ENCODE measurements around the gene WNT7A.

The WNT7A gene

GRCh38 chr3:13884851-13885703 is 5.2 kb upstream of the WNT7A start:
- DNase-seq (ENCODE audit: low read depth) = no peak

- DNase-seq (ENCODE audit: low read depth) = no peak
Observed at GRCh38 chr3:13883681-13884080, 3.8 kb upstream of the WNT7A start.

- no peak for DNase-seq (ENCODE audit: low read depth)
Observed at GRCh38 chr3:13882876-13883275, 3.0 kb upstream of the WNT7A start.

DNA sequence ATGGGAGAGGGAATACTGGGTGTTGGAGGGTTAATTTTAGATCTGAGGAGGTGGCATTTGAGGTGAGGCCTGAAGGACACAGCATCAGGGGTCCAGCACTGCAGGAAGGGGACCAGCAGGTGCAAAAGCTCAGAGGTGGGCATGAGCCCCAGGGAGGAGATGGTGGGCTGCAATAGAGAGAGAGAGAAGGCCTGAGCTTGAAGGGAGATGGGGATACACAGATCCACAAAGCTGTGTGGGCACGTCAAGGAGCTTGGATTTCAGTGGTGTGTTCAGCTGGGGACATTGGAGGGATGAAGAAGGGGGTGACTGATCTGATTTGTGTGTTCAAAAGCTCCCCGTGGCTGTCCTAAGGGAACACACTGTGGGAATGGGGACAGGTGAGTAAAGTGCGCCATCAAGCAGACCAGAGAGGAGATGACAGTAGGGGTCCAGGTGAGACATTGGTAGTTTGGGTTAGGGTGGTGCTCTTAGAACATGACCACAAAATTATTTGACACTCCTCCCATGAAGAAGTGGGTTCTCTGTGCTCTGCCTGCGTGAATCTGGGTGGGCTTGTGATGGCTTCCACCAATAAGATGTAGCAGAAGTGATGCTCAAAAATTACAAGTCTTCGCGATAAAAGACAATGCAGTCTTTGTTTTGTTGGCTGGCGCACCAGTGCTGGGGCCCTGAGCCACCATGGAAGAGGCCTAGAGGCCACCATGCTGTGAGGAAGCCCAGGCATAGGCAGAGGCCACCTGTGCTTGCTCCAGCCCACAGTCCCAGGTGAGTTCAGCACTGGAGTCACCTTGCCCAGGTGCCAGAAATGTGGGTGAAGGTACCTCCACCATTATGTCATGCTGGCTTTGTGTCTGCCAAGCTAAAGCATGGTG is 1.9 kb upstream of the WNT7A start:
- DNase-seq (ENCODE audit: low read depth) = no peak

DNA sequence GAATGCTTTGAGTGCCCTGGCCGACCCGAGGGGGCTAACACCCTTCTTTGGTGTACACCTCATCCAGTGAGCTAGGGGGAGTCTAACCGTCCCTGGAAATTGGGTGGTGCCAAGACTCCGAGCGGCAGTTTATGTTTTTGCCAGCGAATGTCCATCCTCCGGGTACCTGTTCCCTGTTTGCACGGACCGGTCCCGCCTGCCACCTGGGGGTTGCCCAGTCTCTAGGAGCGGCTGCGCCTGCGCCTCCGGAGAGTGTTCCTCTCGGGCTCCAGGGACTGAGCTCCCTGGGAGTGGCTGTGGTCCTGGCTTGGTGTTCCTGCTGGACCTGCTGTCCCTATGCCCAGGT is 913 bp upstream of the WNT7A start:
- no peak for DNase-seq (ENCODE audit: low read depth)

DNA sequence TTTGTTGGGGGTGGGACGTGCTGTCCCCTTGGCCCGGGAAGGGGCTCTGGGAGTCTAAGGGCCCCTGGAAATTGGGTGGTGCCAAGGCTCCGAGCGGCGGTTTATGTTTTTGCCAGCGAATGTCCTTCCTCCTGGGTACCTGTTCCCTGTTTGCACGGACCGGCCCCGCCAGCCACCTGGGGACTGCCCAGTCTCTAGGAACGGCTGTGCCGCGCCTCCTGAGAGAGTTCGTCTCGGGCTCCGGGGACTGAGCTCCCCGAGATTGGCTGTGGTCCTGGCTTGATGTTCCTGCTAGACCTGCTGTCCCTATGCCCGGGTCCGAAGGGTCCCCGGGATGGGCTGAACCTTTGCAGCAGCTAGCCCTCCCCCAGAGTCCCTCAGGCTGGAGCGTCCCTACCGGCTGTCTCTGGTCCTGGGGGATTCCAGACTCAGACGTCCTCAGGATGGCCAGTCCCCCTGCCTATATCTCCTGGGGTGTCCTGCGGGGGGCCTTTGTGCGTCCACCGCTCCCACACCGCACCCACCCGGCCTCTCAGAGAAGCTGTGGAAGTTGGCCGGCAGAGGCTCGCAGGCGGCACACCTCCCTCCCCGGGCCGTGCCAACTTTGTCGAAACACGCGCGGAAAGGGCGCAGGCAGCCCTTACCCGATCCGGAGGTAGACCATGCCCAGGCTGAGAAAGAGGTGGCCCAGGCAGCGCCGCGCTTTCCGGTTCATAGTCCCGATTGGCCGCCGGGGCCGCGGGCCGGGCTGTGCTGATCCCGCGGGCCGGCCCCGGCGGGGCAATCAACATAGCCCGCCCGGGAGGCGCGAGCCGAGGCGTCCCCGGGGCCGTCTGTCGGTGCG is 547 bp downstream of the WNT7A start:
- DNase-seq (ENCODE audit: low read depth) = no peak

DNA sequence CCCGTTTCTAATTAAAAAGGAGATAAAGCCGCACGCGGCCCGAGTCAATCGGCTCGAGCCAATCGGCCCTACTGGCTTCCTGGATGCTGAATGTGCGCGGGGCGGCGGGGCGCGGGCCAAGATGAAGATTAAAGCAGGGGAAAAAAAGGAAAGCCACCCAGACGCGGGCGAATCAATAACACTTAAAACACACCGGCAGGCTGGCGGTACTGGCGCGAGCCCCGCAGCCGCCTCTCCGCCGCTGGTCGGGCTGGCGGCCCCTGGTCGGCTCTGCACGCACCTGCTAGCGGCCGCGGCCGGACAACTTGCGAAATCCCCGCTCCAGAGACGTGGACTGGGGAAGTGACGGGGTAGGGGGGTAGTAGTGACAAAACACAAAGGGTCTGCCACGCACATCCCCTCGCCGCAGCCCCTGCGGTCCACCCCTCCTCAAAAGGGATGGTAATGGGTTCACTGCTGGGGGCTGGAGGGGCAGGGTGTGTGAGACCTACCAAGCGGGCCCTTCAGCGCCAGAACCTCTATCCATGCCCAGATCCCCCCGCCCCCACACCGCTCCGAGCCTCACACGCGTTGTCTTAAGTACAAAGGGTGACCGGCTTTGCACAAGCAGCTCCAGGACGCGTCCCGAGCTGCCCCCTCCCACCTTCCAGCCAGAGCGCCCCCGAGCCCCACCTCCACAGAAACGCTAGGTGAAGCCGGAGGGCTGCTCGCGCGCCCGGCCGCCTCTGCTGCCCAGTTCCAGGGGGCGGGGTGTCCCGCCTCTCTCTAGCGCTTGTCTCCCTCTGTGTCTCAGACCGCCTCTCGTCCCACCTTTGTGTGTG is 1.4 kb downstream of the WNT7A start:
- DNase-seq (ENCODE audit: low read depth) = no peak

DNA sequence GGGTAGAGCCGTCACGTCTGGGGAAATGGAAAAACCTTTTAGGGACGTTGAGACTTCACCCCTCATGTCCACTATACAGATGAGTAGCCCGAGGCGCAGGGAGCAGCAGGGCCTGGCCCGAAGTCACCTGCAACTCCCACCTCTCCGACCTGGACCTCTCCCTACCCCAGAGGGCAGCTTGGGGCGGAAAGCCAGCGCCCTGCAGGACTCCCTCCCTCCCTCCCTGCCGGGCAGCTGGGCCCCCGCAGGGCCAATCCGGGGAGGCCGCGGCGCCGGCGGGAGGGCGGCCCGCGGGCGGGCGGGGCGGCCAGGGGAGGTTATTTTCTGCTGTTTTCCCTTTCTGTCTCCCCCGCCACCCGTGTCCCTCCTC is 2.0 kb downstream of the WNT7A start:
- no peak for DNase-seq (ENCODE audit: low read depth)

- DNase-seq (ENCODE audit: low read depth) = no peak
Observed at GRCh38 chr3:13876451-13877100, 3.3 kb downstream of the WNT7A start.

DNA sequence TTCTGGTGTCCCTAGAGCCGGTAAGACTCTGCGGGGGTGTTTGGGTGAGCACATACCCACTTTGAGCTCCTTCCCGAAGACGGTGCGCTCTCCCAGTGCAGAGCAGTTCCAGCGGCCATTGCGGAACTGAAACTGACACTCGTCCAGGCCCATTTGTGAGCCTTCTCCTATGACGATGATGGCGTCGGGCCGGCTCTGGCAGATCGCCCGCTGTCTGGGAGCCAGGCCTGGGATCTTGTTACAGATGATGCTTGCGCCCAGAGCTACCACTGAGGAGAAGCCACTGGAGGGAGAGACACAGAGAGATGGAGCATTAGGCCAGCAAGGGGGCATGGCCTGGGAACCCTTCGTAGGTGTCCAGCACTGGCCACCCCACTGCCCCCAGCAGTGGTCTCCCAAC is 5.0 kb downstream of the WNT7A start:
- DNase-seq (ENCODE audit: low read depth) = no peak

- no peak for DNase-seq (ENCODE audit: low read depth)
Observed at GRCh38 chr3:13873818-13874217, 6.1 kb downstream of the WNT7A start.

GRCh38 chr3:13872451-13872850 is 7.4 kb downstream of the WNT7A start:
- no peak for DNase-seq (ENCODE audit: low read depth)

- DNase-seq (ENCODE audit: low read depth) = no peak
Observed at GRCh38 chr3:13871791-13872190, 8.1 kb downstream of the WNT7A start.

DNA sequence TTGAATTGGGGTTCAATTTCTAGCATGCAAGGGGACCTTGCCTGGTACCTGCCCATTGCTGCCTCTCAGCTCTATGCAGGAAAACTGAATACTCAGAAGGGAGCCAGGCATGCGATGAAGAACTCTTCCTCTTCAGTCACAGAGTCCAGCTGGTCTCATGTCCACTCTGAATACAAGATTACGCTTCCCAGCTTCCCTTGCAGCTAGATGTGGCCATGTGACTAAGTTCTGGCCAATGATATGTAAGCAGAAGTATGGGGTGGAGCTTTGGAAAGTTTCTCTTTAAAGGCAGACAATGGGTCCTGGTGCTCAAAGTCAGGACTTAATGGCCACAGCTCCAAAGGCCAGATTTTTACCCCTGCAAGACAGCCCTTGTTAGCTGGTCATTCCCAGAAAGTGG is 9.0 kb downstream of the WNT7A start:
- DNase-seq (ENCODE audit: low read depth) = no peak

DNA sequence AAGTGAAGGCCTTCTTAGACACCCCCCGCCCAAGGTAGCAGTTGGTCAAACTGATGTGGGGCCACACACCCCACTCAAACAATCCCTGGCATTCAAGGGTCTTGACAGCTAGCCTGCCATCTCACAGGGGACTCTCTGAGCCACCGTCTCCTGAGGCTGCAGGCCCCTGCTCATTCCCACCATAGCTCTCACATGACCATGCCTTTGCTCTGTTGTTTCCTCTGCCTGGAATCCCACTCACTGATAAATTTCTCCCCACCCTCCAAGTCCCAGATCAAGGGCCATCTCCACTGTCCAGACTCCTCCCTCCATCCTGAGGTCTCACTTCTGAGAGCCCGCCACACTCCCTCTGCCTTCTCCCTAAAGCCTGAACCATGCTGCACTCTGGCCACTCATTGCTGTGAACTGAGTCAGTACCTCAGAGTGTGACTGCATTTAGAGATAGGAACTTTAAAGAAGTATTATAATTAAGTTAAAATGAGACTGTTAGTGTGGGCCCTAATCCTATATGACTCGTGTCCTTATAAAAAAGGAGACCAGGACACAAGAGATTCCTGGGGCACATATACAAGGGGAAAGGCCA is 10.0 kb downstream of the WNT7A start:
- no peak for DNase-seq (ENCODE audit: low read depth)

DNA sequence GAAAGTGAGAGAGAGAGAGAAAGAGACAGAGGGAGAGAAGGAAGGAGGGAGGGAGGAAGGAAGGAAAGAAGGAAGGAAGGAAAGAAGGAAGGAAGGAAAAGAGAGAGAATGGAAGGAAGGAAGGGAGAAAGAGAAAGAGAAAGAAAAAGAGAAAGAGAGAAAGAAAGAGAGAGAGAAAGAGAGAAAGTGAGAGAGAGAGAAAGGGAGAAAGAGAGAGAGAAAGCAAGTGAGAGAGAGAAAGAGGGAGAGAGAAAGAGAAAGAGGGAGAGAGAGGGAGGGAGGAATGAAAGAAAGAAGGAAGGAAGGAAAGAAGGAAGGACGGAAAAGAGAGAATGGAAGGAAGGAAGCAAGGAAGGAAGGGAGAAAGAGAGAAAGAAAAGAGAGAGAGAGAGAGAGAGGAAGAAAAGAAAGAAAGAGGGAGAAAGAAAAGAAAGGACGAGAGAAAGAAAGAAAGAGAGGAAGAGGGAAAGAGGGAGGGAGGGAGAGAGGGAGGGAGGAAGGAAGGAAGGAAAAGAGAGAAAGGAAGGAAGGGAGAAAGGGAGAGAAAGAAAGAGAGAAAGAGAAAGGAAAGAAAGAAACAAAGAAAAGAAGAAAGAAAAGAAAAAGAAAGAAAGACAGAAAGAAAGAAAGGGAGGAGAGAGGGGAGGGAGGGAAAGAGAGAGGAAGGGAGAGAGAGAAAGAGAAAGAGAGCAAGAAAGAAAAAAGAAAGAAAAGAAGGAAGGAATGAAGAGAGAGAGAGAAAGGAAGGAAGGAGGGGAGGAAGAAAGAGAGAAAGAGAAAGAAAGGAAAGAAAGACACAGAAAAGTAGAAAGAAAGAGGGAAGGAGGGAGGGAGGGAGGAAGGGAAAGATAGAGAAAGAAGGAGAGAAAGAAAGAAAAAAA is 10.8 kb downstream of the WNT7A start:
- DNase-seq (ENCODE audit: low read depth) = no peak

- no peak for DNase-seq (ENCODE audit: low read depth)
Observed at GRCh38 chr3:13867732-13868131, 12.1 kb downstream of the WNT7A start.

DNA sequence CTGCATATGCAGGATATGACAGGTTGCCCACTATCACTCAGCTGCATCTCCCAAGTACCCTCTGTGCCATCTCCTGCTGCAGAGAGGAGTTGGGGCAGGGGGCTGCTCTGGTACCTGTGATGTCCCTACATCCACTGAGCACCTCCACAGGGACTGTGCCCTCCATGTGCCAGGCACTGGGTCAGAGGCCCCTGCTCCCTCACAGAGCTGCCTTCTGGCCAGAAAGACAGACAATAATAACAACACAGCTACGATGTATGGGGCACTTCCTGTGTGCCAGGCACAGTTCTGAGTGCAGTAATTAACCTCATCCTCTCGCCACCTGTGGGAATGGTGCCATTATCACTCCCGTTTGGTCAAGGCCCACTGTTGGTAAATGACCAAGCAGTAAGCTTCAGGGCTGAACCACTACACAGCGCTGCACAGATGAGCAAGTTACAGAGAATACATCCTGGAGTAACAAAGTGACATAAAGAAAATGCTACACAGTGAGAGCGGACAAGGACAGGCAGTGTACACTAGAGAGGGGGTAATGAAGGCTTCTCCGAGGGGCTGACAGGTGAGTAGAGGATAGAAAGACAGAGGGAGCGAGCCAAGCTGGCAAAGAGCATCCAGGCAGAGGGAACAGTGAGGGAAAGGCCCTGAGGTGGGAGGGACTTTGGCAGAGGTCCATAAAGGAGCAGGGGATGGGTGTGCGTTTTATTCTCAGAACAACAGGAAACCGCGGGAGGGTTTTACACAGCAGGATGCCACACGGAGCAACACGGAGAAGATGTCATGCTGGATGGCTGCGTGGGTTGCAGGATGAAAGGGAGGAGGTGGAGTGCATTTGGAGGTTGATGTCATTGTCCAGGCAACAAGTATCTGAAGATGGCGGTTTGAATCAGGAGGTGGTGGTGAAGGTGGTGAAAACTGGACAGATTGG is 13.6 kb downstream of the WNT7A start:
- DNase-seq (ENCODE audit: low read depth) = no peak

DNA sequence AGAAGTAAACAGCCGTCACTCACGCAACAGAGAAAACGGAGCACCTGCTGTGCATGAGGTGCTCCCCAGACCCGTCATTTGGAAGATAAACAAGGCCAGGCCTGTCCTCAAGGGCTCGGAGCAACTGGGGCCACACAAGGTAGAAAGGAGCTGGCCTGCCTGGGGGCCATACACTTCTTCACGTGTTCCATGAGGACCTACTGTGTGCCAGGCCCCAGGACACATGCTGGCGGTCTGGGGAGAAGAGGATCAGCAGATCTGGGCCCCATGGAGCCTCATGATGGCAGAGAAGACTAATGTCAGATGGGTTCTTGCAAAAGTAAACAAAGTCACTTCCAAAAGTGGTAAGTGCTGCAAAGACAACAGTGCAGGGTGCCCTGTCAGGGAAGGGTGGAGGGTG is 14.3 kb downstream of the WNT7A start:
- DNase-seq (ENCODE audit: low read depth) = no peak
